Left renal cortex interstitium (tissue), 4 donors: Measurements from ENCODE around the gene NF2. TPM values are rescaled to one million over a fixed set of nuclear protein-coding genes. Genes with fewer than 3 reads are reported as not detected.

Experiments
- DNase-seq, 4 donors: peaks; one replicate each; pipeline ENCODE4 v3.0.0-alpha.2; 2013; ENCODE audit warnings: low read depth in 4 of 4, low spot score in 2 of 4, missing footprints in 1 of 4
- polyA plus RNA-seq, 4 donors: library from polyadenylated mRNA; unstranded; fragments of 120-200 nt; gene quantifications; one replicate each; pipeline ENCODE4 v1.2.1, GENCODE V29; 2013; ENCODE audit not compliant: insufficient read length in 4 of 4

The NF2 gene
- polyA plus RNA-seq, 4 donors, result 25.7 to 30.0 (median 27.2) TPM

GRCh38 chr22:29700206-29700899 is 96.9 kb downstream of the NF2 start:
- no peak for DNase-seq

- no peak for DNase-seq
These were observed 97.4 kb downstream of the NF2 start for GRCh38 chr22:29700900-29701154.

GRCh38 chr22:29701155-29701999 is 97.9 kb downstream of the NF2 start:
- DNase-seq, result no peak

GRCh38 chr22:29702000-29702930 is 98.8 kb downstream of the NF2 start:
- no peak for DNase-seq

GRCh38 chr22:29702931-29703501 is 99.6 kb downstream of the NF2 start:
- DNase-seq, result no peak

GRCh38 chr22:29703569-29704195 is 100.2 kb downstream of the NF2 start:
- no peak for DNase-seq

GRCh38 chr22:29704528-29705285 is 101.3 kb downstream of the NF2 start:
- no peak for DNase-seq

- no peak for DNase-seq
These were observed 102.2 kb downstream of the NF2 start for GRCh38 chr22:29705651-29706050.

- DNase-seq, result no peak
These were observed 103.1 kb downstream of the NF2 start for GRCh38 chr22:29706486-29706885.

- no peak for DNase-seq
These were observed 103.6 kb downstream of the NF2 start for GRCh38 chr22:29707010-29707409.

- no peak for DNase-seq
These were observed 104.0 kb downstream of the NF2 start for GRCh38 chr22:29707471-29707870.

- no peak for DNase-seq
These were observed 106.8 kb downstream of the NF2 start for GRCh38 chr22:29710193-29710592.

- DNase-seq, result no peak
These were observed 107.6 kb downstream of the NF2 start for GRCh38 chr22:29710922-29711593.

GRCh38 chr22:29712119-29712518 is 108.7 kb downstream of the NF2 start:
- no peak for DNase-seq

- DNase-seq, result no peak
These were observed 109.8 kb downstream of the NF2 start for GRCh38 chr22:29713156-29713727.

GRCh38 chr22:29715240-29715639 is 111.8 kb downstream of the NF2 start:
- DNase-seq, result no peak

GRCh38 chr22:29715705-29716104 is 112.3 kb downstream of the NF2 start:
- no peak for DNase-seq

GRCh38 chr22:29716814-29717545 is 113.5 kb downstream of the NF2 start:
- DNase-seq, result peak in 3 of 4 donors; percentile 69 to 86 (median 76)
